HEK293T (cell line): ENCODE results near the gene THRB.

Experiments
- ARNT ChIP-seq: fragments of 450-650 bp; IDR thresholded peaks from 2 replicates; pipeline ENCODE4 v1.6.1; 2017; ENCODE audit warnings: mild to moderate bottlenecking
- BHLHE40 ChIP-seq: fragments of 450-650 bp; IDR thresholded peaks from 2 replicates; pipeline ENCODE4 v1.6.1; 2016; ENCODE audit warnings: mild to moderate bottlenecking, moderate library complexity, borderline replicate concordance
- ELF4 ChIP-seq: fragments of 450-650 bp; IDR thresholded peaks from 2 replicates; pipeline ENCODE4 v1.6.1; 2017; ENCODE audit warnings: antibody characterized with exemption
- FOXA1 ChIP-seq: fragments of 450-650 bp; IDR thresholded peaks from 2 replicates; pipeline ENCODE4 v1.6.1; 2016; ENCODE audit warnings: mild to moderate bottlenecking
- HDGF ChIP-seq: fragments of 450-650 bp; IDR thresholded peaks from 2 replicates; pipeline ENCODE4 v1.6.1; 2017; ENCODE audit warnings: antibody characterized with exemption, borderline replicate concordance
- SUZ12 ChIP-seq: fragments of 450-650 bp; IDR thresholded peaks from 2 replicates; pipeline ENCODE4 v1.6.1; 2016; ENCODE audit warnings: mild to moderate bottlenecking
- ZNF384 ChIP-seq: fragments of 450-650 bp; IDR thresholded peaks from 2 replicates; pipeline ENCODE4 v1.6.1; 2016

GRCh38 chr3:24541935-24542334, 47.3 kb upstream of the THRB start:
- TF ChIP-seq SUZ12 (no peak), ELF4 (no peak), ARNT (no peak), ZNF384 (no peak), FOXA1 (no peak), HDGF (no peak), BHLHE40 (no peak)
